ENCODE measurements around the gene RSRC1. TPM values are rescaled to one million over a fixed set of nuclear protein-coding genes. Genes with fewer than 3 reads are reported as not detected.
"Not testable (repeated sequence)": the region's sequence is repeated elsewhere in the genome, so short reads cannot be mapped to it uniquely, and the experiment has no call there.

Gene RSRC1
- polyA plus RNA-seq, 4 donors, result 9.4 to 24.4 (median 11.6) TPM

- FAIRE-seq, result no peak
- H3K27me3 ChIP-seq (ENCODE audit: control insufficient read depth in 3 of 3, insufficient read depth in 3 of 3, low read length in 3 of 3), result peaks cover 0 to 47% (median 13%) of the 10 kb centered on the region in 3 donors
- DNase-seq, result no peak
- H3K4me3 ChIP-seq (ENCODE audit: low read depth in 1 of 3, low read length in 3 of 3), result peak overlapping the region in 2 of 3 donors; percentile 84 to 96
- no peak overlapping the region for H3K27ac ChIP-seq (ENCODE audit: low read depth in 1 of 3, low read length in 2 of 3)
- no peaks in the 10 kb centered on the region for H3K36me3 ChIP-seq (ENCODE audit: control insufficient read depth in 3 of 3, insufficient read depth in 2 of 3, low read depth in 1 of 3, low read length in 3 of 3)
- peaks cover 2 to 16% (median 5%) of the 10 kb centered on the region in 3 donors for H3K4me1 ChIP-seq (ENCODE audit: control insufficient read depth in 3 of 3, insufficient read depth in 2 of 3, low read depth in 1 of 3, low read length in 2 of 3)
- no peaks in the 10 kb centered on the region for H3K9me3 ChIP-seq (ENCODE audit: control insufficient read depth in 2 of 2, insufficient read depth in 1 of 2, low read depth in 1 of 2, low read length in 1 of 2)
- 4 to 7% (median 6%) methylated on average over 9 of the region's 9 CpGs for WGBS, 3 donors
Measured at GRCh38 chr3:158109295-158109803, 540 bp upstream of the RSRC1 start.

GRCh38 chr3:158110658-158111018 is 749 bp downstream of the RSRC1 start:
- Histone ChIP-seq H3K36me3 (ENCODE audit: control insufficient read depth in 3 of 3, insufficient read depth in 2 of 3, low read depth in 1 of 3, low read length in 3 of 3) (no peaks in the 10 kb centered on the region), H3K9me3 (ENCODE audit: control insufficient read depth in 2 of 2, insufficient read depth in 1 of 2, low read depth in 1 of 2, low read length in 1 of 2) (no peaks in the 10 kb centered on the region), H3K4me1 (ENCODE audit: control insufficient read depth in 3 of 3, insufficient read depth in 2 of 3, low read depth in 1 of 3, low read length in 2 of 3) (peaks cover 2 to 10% (median 5%) of the 10 kb centered on the region in 3 donors), H3K27ac (ENCODE audit: low read depth in 1 of 3, low read length in 2 of 3) (peak overlapping the region in 2 of 3 donors; percentile 77 to 89), H3K27me3 (ENCODE audit: control insufficient read depth in 3 of 3, insufficient read depth in 3 of 3, low read length in 3 of 3) (peaks cover 0 to 34% (median 11%) of the 10 kb centered on the region in 3 donors), H3K4me3 (ENCODE audit: low read depth in 1 of 3, low read length in 3 of 3) (peak overlapping the region; percentile 71 to 96 (median 84))
- DNase-seq (no peak), FAIRE-seq (no peak)
- WGBS, 3 donors, result 7 to 13% (median 11%) methylated on average over 4 of the region's 4 CpGs

GRCh38 chr3:158111861-158112260 is 2.0 kb downstream of the RSRC1 start:
- FAIRE-seq (no peak), DNase-seq (no peak)
- no peaks in the 10 kb centered on the region for H3K36me3 ChIP-seq (ENCODE audit: control insufficient read depth in 3 of 3, insufficient read depth in 2 of 3, low read depth in 1 of 3, low read length in 3 of 3)
- WGBS, 3 donors, result 42 to 70% (median 46%) methylated on average over 2 of the region's 2 CpGs
- no peak overlapping the region for H3K27ac ChIP-seq (ENCODE audit: low read depth in 1 of 3, low read length in 2 of 3)
- H3K4me1 ChIP-seq (ENCODE audit: control insufficient read depth in 3 of 3, insufficient read depth in 2 of 3, low read depth in 1 of 3, low read length in 2 of 3), result peaks cover 2 to 8% (median 5%) of the 10 kb centered on the region in 3 donors
- no peaks in the 10 kb centered on the region for H3K9me3 ChIP-seq (ENCODE audit: control insufficient read depth in 2 of 2, insufficient read depth in 1 of 2, low read depth in 1 of 2, low read length in 1 of 2)
- H3K4me3 ChIP-seq (ENCODE audit: low read depth in 1 of 3, low read length in 3 of 3), result no peak overlapping the region
- peaks cover 0 to 22% (median 5%) of the 10 kb centered on the region in 3 donors for H3K27me3 ChIP-seq (ENCODE audit: control insufficient read depth in 3 of 3, insufficient read depth in 3 of 3, low read length in 3 of 3)

- DNase-seq; FAIRE-seq; H3K4me1 ChIP-seq (ENCODE audit: control insufficient read depth in 3 of 3, insufficient read depth in 2 of 3, low read depth in 1 of 3, low read length in 2 of 3); H3K36me3 ChIP-seq (ENCODE audit: control insufficient read depth in 3 of 3, insufficient read depth in 2 of 3, low read depth in 1 of 3, low read length in 3 of 3); H3K27ac ChIP-seq (ENCODE audit: low read depth in 1 of 3, low read length in 2 of 3); H3K9me3 ChIP-seq (ENCODE audit: control insufficient read depth in 2 of 2, insufficient read depth in 1 of 2, low read depth in 1 of 2, low read length in 1 of 2); H3K4me3 ChIP-seq (ENCODE audit: low read depth in 1 of 3, low read length in 3 of 3); H3K27me3 ChIP-seq (ENCODE audit: control insufficient read depth in 3 of 3, insufficient read depth in 3 of 3, low read length in 3 of 3): not testable (repeated sequence)
- WGBS, 3 donors, result 93 to 98% (median 94%) methylated on average over 2 of the region's 2 CpGs
Measured at GRCh38 chr3:158113595-158113994, 3.7 kb downstream of the RSRC1 start.

GRCh38 chr3:158120330-158120729 is 10.4 kb downstream of the RSRC1 start:
- no peak overlapping the region for H3K4me3 ChIP-seq (ENCODE audit: low read depth in 1 of 3, low read length in 3 of 3)
- DNase-seq, result no peak
- FAIRE-seq, result peak; percentile 96

GRCh38 chr3:158121295-158121694 is 11.4 kb downstream of the RSRC1 start:
- H3K36me3 ChIP-seq (ENCODE audit: control insufficient read depth in 3 of 3, insufficient read depth in 2 of 3, low read depth in 1 of 3, low read length in 3 of 3), result peaks cover 3 to 12% (median 3%) of the 10 kb centered on the region in 3 donors
- DNase-seq, result no peak
- no peak overlapping the region for H3K27ac ChIP-seq (ENCODE audit: low read depth in 1 of 3, low read length in 2 of 3)
- no peaks in the 10 kb centered on the region for H3K4me1 ChIP-seq (ENCODE audit: control insufficient read depth in 3 of 3, insufficient read depth in 2 of 3, low read depth in 1 of 3, low read length in 2 of 3)
- peak; percentile 44 for FAIRE-seq
- no peaks in the 10 kb centered on the region for H3K27me3 ChIP-seq (ENCODE audit: control insufficient read depth in 3 of 3, insufficient read depth in 3 of 3, low read length in 3 of 3)
- H3K9me3 ChIP-seq (ENCODE audit: control insufficient read depth in 2 of 2, insufficient read depth in 1 of 2, low read depth in 1 of 2, low read length in 1 of 2), result peaks cover 0 to 4% of the 10 kb centered on the region in 2 donors
- H3K4me3 ChIP-seq (ENCODE audit: low read depth in 1 of 3, low read length in 3 of 3), result no peak overlapping the region

More at GRCh38 chr3:158120330-158120729, 10.4 kb downstream of the RSRC1 start:
- no peaks in the 10 kb centered on the region for H3K27me3 ChIP-seq (ENCODE audit: control insufficient read depth in 3 of 3, insufficient read depth in 3 of 3, low read length in 3 of 3)
- H3K27ac ChIP-seq (ENCODE audit: low read depth in 1 of 3, low read length in 2 of 3), result no peak overlapping the region
- H3K4me1 ChIP-seq (ENCODE audit: control insufficient read depth in 3 of 3, insufficient read depth in 2 of 3, low read depth in 1 of 3, low read length in 2 of 3), result no peaks in the 10 kb centered on the region
- peaks cover 3 to 12% (median 3%) of the 10 kb centered on the region in 3 donors for H3K36me3 ChIP-seq (ENCODE audit: control insufficient read depth in 3 of 3, insufficient read depth in 2 of 3, low read depth in 1 of 3, low read length in 3 of 3)
- H3K9me3 ChIP-seq (ENCODE audit: control insufficient read depth in 2 of 2, insufficient read depth in 1 of 2, low read depth in 1 of 2, low read length in 1 of 2), result peaks cover 0 to 4% of the 10 kb centered on the region in 2 donors

- WGBS, 3 donors, result 78 to 97% (median 80%) methylated on average over 5 of the region's 5 CpGs
- H3K27ac ChIP-seq (ENCODE audit: low read depth in 1 of 3, low read length in 2 of 3); H3K4me3 ChIP-seq (ENCODE audit: low read depth in 1 of 3, low read length in 3 of 3); FAIRE-seq; H3K27me3 ChIP-seq (ENCODE audit: control insufficient read depth in 3 of 3, insufficient read depth in 3 of 3, low read length in 3 of 3); DNase-seq; H3K9me3 ChIP-seq (ENCODE audit: control insufficient read depth in 2 of 2, insufficient read depth in 1 of 2, low read depth in 1 of 2, low read length in 1 of 2); H3K4me1 ChIP-seq (ENCODE audit: control insufficient read depth in 3 of 3, insufficient read depth in 2 of 3, low read depth in 1 of 3, low read length in 2 of 3): not testable (repeated sequence)
- H3K36me3 ChIP-seq (ENCODE audit: control insufficient read depth in 3 of 3, insufficient read depth in 2 of 3, low read depth in 1 of 3, low read length in 3 of 3), result peaks cover 3 to 12% (median 3%) of the 10 kb centered on the region in 3 donors
Measured at GRCh38 chr3:158122721-158123120, 12.8 kb downstream of the RSRC1 start.

- Histone ChIP-seq H3K4me1 (ENCODE audit: control insufficient read depth in 3 of 3, insufficient read depth in 2 of 3, low read depth in 1 of 3, low read length in 2 of 3) (no peaks in the 10 kb centered on the region), H3K36me3 (ENCODE audit: control insufficient read depth in 3 of 3, insufficient read depth in 2 of 3, low read depth in 1 of 3, low read length in 3 of 3) (peaks cover 3 to 19% (median 9%) of the 10 kb centered on the region in 3 donors), H3K27me3 (ENCODE audit: control insufficient read depth in 3 of 3, insufficient read depth in 3 of 3, low read length in 3 of 3) (no peaks in the 10 kb centered on the region), H3K9me3 (ENCODE audit: control insufficient read depth in 2 of 2, insufficient read depth in 1 of 2, low read depth in 1 of 2, low read length in 1 of 2) (peaks cover 0 to 9% of the 10 kb centered on the region in 2 donors), H3K27ac (ENCODE audit: low read depth in 1 of 3, low read length in 2 of 3) (no peak overlapping the region), H3K4me3 (ENCODE audit: low read depth in 1 of 3, low read length in 3 of 3) (no peak overlapping the region)
- no peak for DNase-seq
- no peak for FAIRE-seq
- WGBS, 3 donors, result 85 to 88% (median 86%) methylated on average over 3 of the region's 3 CpGs
Measured at GRCh38 chr3:158127250-158128219, 17.6 kb downstream of the RSRC1 start.
